SK-N-SH (cell line): ENCODE results near the gene CCAR1. TPM values are rescaled to one million over a fixed set of nuclear protein-coding genes. Genes with fewer than 3 reads are reported as not detected.

ENCODE experiments used
- CTCF ChIA-PET: fragments of 300-600, 350-600 bp; formaldehyde crosslinking; extraction: SDS; loops from one replicate; lab custom pipeline; 2021; lab: Yijun Ruan, JAX
- POLR2A ChIA-PET: fragments of 350-600 bp; sonication (Branson Sonifier 250); formaldehyde crosslinking; extraction: SDS; loops from one replicate; lab custom pipeline; 2020; ENCODE audit warnings: antibody characterized with exemption, inconsistent platforms; lab: Yijun Ruan, JAX
- DNase-seq: peaks from one replicate; pipeline ENCODE4 v3.0.0; 2012
- H2AFZ ChIP-seq: fragments of 200-600 bp; sonication (generic); 2 replicates; pipeline ENCODE4 v1.8.1; 2016; ENCODE audit warnings: antibody characterized with exemption, mild to moderate bottlenecking, low read depth
- H3F3A ChIP-seq: fragments of 200-600 bp; sonication (generic); replicated peaks from 2 replicates; pipeline ENCODE3; 2016; ENCODE audit warnings: antibody characterized with exemption, mild to moderate bottlenecking; ENCODE audit not compliant: insufficient read depth
- H3K27ac ChIP-seq, 2 experiments: fragments of 200-500 bp in 1 of 2; fragments of 200-600 bp in 1 of 2; sonication (Bioruptor generic) in 1 of 2; sonication (generic), shearing (Covaris generic) in 1 of 2; 2 replicates each; pipeline versions ENCODE4 v1.5.1 to v1.6.1; 2014 to 2016; ENCODE audit warnings: low read depth in 2 of 2, inconsistent platforms in 1 of 2, low read length in 1 of 2, mild to moderate bottlenecking in 1 of 2, mixed read lengths in 1 of 2
- H3K27me3 ChIP-seq: fragments of 200-600 bp; sonication (generic), shearing (Covaris generic); 2 replicates; pipeline ENCODE4 v1.6.1; 2016; ENCODE audit warnings: mixed run types; ENCODE audit not compliant: insufficient read depth
- H3K36me3 ChIP-seq, 2 experiments: fragments of 200-500 bp in 1 of 2; fragments of 200-600 bp in 1 of 2; sonication (Bioruptor generic) in 1 of 2; sonication (generic) in 1 of 2; replicated peaks in 1 of 2; 2 replicates each; pipeline versions ENCODE3 to v1.5.1; 2014 to 2016; ENCODE audit warnings: low read length in 1 of 2, mild to moderate bottlenecking in 1 of 2; ENCODE audit not compliant: insufficient read depth in 2 of 2, control insufficient read depth in 1 of 2
- H3K4me1 ChIP-seq, 2 experiments: fragments of 200-500 bp in 1 of 2; fragments of 200-600 bp in 1 of 2; sonication (Bioruptor generic) in 1 of 2; sonication (generic), shearing (Covaris generic) in 1 of 2; 2 replicates each; pipeline versions ENCODE4 v1.5.1 to v1.6.1; 2014 to 2016; ENCODE audit warnings: low read depth in 1 of 2, low read length in 1 of 2, mixed run types in 1 of 2; ENCODE audit not compliant: insufficient read depth in 2 of 2, control insufficient read depth in 1 of 2
- H3K4me2 ChIP-seq: fragments of 200-600 bp; sonication (generic), shearing (Covaris generic); 2 replicates; pipeline ENCODE4 v1.6.1; 2017; ENCODE audit warnings: mixed run types
- H3K4me3 ChIP-seq, 2 experiments: fragments of 200-500 bp in 1 of 2; fragments of 200-600 bp in 1 of 2; sonication (Bioruptor generic) in 1 of 2; sonication (generic), shearing (Covaris generic) in 1 of 2; 2 replicates each; pipeline versions ENCODE4 v1.5.1 to v1.8.1; 2014 to 2016; ENCODE audit warnings: low read depth in 2 of 2, inconsistent platforms in 1 of 2, low read length in 1 of 2, mild to moderate bottlenecking in 1 of 2, mixed read lengths in 1 of 2, moderate library complexity in 1 of 2
- H3K79me2 ChIP-seq: fragments of 200-600 bp; sonication (generic); 2 replicates; pipeline ENCODE4 v1.8.1; 2017; ENCODE audit warnings: mild to moderate bottlenecking; ENCODE audit not compliant: insufficient read depth
- H3K9ac ChIP-seq: fragments of 200-600 bp; sonication (generic); 2 replicates; pipeline ENCODE4 v1.6.1; 2017; ENCODE audit warnings: mixed run types
- H3K9me2 ChIP-seq: fragments of 200-600 bp; sonication (generic); 2 replicates; pipeline ENCODE4 v1.6.1; 2017; ENCODE audit warnings: mixed run types
- H3K9me3 ChIP-seq: fragments of 200-600 bp; sonication (generic); 2 replicates; pipeline ENCODE4 v1.6.1; 2017; ENCODE audit warnings: mixed run types, mild to moderate bottlenecking, moderate library complexity
- H4K20me1 ChIP-seq: fragments of 200-600 bp; sonication (generic); 2 replicates; pipeline ENCODE4 v1.6.1; 2017; ENCODE audit warnings: mild to moderate bottlenecking, mixed run types; ENCODE audit not compliant: insufficient read depth
- CHD2 ChIP-seq: fragments of 150-350 bp; IDR thresholded peaks from 2 replicates; pipeline ENCODE4 v1.6.1; 2018; ENCODE audit warnings: low read length; ENCODE audit not compliant: partially characterized antibody
- ELF1 ChIP-seq: IDR thresholded peaks from 2 replicates; pipeline ENCODE4 v1.4.0; 2012
- FOXJ3 ChIP-seq: sonication (generic); formaldehyde crosslinking; IDR thresholded peaks from 2 replicates; pipeline ENCODE4 v1.5.1; 2020; ENCODE audit warnings: mild to moderate bottlenecking, missing genetic modification reagents
- GATA2 ChIP-seq: sonication (generic); formaldehyde crosslinking; IDR thresholded peaks from 2 replicates; pipeline ENCODE4 v1.5.0; 2020; ENCODE audit warnings: mild to moderate bottlenecking, missing genetic modification reagents
- JUND ChIP-seq: IDR thresholded peaks from 2 replicates; pipeline ENCODE4 v1.4.0; 2012
- MEF2A ChIP-seq: IDR thresholded peaks from 2 replicates; pipeline ENCODE4 v1.4.0; 2012; ENCODE audit warnings: low read depth, borderline replicate concordance
- NFIC ChIP-seq: IDR thresholded peaks from 2 replicates; pipeline ENCODE4 v1.4.0; 2012; ENCODE audit warnings: borderline replicate concordance
- NRF1 ChIP-seq: IDR thresholded peaks from 2 replicates; pipeline ENCODE4 v1.6.1; 2012; ENCODE audit warnings: low read depth, mild to moderate bottlenecking, low read length
- RAD21 ChIP-seq: IDR thresholded peaks from 2 replicates; pipeline ENCODE4 v1.6.1; 2012; ENCODE audit warnings: mild to moderate bottlenecking, low read length
- RCOR1 ChIP-seq: fragments of 150-350 bp; IDR thresholded peaks from 2 replicates; pipeline ENCODE4 v1.6.1; 2017; ENCODE audit warnings: antibody characterized with exemption, low read length
- TAF1 ChIP-seq: IDR thresholded peaks from 2 replicates; pipeline ENCODE4 v1.6.1; 2012; ENCODE audit warnings: low read depth, mild to moderate bottlenecking, low read length, moderate library complexity, borderline replicate concordance
- TEAD4 ChIP-seq: IDR thresholded peaks from 2 replicates; pipeline ENCODE4 v1.4.0; 2012; ENCODE audit warnings: mild to moderate bottlenecking, borderline replicate concordance; ENCODE audit not compliant: insufficient read depth
- YY1 ChIP-seq: IDR thresholded peaks from 2 replicates; pipeline ENCODE4 v1.4.0; 2012; ENCODE audit warnings: low read depth, mild to moderate bottlenecking
- WGBS: methylation state at CpG from one replicate; pipeline ENCODE4 v1.1.6; 2017; ENCODE audit warnings: low lambda C conversion rate; 5-methylcytosine and 5-hydroxymethylcytosine counted together
- polyA plus RNA-seq, 3 experiments: library from polyadenylated mRNA; depleted of rRNA; stranded (reverse); fragments of >200 nt; gene quantifications; 2 replicates each; pipeline ENCODE4 v1.2.3, GENCODE V29; 2012
- TF ChIP-seq, protein P1 (sequence below): IDR thresholded peaks from 2 replicates; pipeline ENCODE4 v1.4.0; 2012; ENCODE audit warnings: low read depth, borderline replicate concordance
- TF ChIP-seq, protein P2 (sequence below): IDR thresholded peaks from 2 replicates; pipeline ENCODE4 v1.4.0; 2012; ENCODE audit warnings: low read depth
- TF ChIP-seq, protein P3 (sequence below): IDR thresholded peaks from 2 replicates; pipeline ENCODE4; 2012
- TF ChIP-seq, protein P4 (sequence below): fragments of 150-350 bp; IDR thresholded peaks from 2 replicates; pipeline ENCODE4 v1.6.1; 2016; ENCODE audit warnings: mild to moderate bottlenecking, low read depth, low read length
- TF ChIP-seq, protein P5 (sequence below): fragments of 150-350 bp; IDR thresholded peaks from 2 replicates; pipeline ENCODE4 v1.6.1; 2017; ENCODE audit warnings: antibody characterized with exemption, low read length, low read depth, borderline replicate concordance

CCAR1 gene
- polyA plus RNA-seq, 1 of the 3 experiments (the other 2 are of a cell fraction) = 25.7 TPM

DNA sequence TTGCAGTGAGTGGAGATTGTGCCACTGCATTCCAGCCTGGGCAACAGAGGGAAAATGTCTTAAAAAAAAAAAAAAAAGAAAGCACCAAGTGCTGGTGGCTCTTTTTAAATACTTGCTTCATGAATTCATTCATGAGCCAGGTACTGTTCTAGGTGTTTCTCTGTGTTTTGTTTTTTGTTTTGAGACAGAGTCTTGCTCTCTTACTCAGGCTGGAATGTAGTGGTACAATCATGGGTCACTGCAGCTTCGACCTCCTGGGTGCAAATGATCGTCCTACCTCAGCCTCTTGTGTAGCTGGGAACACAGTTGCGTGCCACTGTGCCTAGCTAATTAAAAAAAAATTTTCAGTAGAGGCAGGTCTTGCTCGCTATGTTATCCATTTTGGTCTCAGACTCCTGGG, 111.6 kb downstream of the CCAR1 start:
- CTCF ChIA-PET = no interaction called here
- no peaks in the 10 kb centered on the region for H3K9me2 ChIP-seq
- no peak overlapping the region for H3K27ac ChIP-seq
- H3K79me2 ChIP-seq = no peaks in the 10 kb centered on the region
- no peaks in the 10 kb centered on the region for H3K4me1 ChIP-seq
- H2AFZ ChIP-seq = no peak overlapping the region
- peaks cover 9% of the 10 kb centered on the region; the same call in 1 of the 2 replicates for H3K27me3 ChIP-seq
- no peak overlapping the region for H3K9ac ChIP-seq
- H3K36me3 ChIP-seq = no peaks in the 10 kb centered on the region
- WGBS = 94% methylated on average over 4 of the region's 4 CpGs
- H3F3A ChIP-seq = peaks cover 3% of the 10 kb centered on the region
- H4K20me1 ChIP-seq = no peaks in the 10 kb centered on the region
- TF ChIP-seq, protein P1, sequence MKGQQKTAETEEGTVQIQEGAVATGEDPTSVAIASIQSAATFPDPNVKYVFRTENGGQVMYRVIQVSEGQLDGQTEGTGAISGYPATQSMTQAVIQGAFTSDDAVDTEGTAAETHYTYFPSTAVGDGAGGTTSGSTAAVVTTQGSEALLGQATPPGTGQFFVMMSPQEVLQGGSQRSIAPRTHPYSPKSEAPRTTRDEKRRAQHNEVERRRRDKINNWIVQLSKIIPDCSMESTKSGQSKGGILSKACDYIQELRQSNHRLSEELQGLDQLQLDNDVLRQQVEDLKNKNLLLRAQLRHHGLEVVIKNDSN = no peak
- TF ChIP-seq, protein P2, sequence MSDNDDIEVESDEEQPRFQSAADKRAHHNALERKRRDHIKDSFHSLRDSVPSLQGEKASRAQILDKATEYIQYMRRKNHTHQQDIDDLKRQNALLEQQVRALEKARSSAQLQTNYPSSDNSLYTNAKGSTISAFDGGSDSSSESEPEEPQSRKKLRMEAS = no peak
- TF ChIP-seq YY1 (no peak), GATA2 (CRISPR knock-in tag) (no peak), JUND (no peak), TEAD4 (no peak), NFIC (no peak), ELF1 (no peak), TAF1 (no peak), RAD21 (no peak), FOXJ3 (CRISPR knock-in tag) (no peak), RCOR1 (no peak), CHD2 (no peak), MEF2A (no peak), NRF1 (no peak)
- TF ChIP-seq, protein P3, sequence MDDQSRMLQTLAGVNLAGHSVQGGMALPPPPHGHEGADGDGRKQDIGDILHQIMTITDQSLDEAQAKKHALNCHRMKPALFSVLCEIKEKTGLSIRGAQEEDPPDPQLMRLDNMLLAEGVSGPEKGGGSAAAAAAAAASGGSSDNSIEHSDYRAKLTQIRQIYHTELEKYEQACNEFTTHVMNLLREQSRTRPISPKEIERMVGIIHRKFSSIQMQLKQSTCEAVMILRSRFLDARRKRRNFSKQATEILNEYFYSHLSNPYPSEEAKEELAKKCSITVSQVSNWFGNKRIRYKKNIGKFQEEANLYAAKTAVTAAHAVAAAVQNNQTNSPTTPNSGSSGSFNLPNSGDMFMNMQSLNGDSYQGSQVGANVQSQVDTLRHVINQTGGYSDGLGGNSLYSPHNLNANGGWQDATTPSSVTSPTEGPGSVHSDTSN = no peak
- TF ChIP-seq, protein P4, sequence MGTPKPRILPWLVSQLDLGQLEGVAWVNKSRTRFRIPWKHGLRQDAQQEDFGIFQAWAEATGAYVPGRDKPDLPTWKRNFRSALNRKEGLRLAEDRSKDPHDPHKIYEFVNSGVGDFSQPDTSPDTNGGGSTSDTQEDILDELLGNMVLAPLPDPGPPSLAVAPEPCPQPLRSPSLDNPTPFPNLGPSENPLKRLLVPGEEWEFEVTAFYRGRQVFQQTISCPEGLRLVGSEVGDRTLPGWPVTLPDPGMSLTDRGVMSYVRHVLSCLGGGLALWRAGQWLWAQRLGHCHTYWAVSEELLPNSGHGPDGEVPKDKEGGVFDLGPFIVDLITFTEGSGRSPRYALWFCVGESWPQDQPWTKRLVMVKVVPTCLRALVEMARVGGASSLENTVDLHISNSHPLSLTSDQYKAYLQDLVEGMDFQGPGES = no peak
- TF ChIP-seq, protein P5, sequence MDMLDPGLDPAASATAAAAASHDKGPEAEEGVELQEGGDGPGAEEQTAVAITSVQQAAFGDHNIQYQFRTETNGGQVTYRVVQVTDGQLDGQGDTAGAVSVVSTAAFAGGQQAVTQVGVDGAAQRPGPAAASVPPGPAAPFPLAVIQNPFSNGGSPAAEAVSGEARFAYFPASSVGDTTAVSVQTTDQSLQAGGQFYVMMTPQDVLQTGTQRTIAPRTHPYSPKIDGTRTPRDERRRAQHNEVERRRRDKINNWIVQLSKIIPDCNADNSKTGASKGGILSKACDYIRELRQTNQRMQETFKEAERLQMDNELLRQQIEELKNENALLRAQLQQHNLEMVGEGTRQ = no peak
- DNase-seq = no peak
- H3K4me2 ChIP-seq = no peak overlapping the region
- POLR2A ChIA-PET = no interaction called here
- no peak overlapping the region for H3K4me3 ChIP-seq
- no peaks in the 10 kb centered on the region for H3K9me3 ChIP-seq
